Activated B cell treated with CpG ODN at 0.5 μM for 24 hours (primary cell): ENCODE measurements around the gene SPRYD3. TPM values are rescaled to one million over a fixed set of nuclear protein-coding genes. Genes with fewer than 3 reads are reported as not detected.

ENCODE experiments used
- ATAC-seq: fragments of 200-7000 bp; cut with Tn5 transposase; one replicate; pipeline ENCODE4 v1.10.0; 2021; ENCODE audit warnings: low read depth, mild to moderate bottlenecking, moderate library complexity
- CTCF ChIA-PET: fragments of 350-600 bp; sonication (Branson Sonifier 250); formaldehyde crosslinking; loops from one replicate; lab custom pipeline; 2021; ENCODE audit warnings: antibody characterized with exemption; lab: Charles Lee
- POLR2A ChIA-PET: fragments of 350-600 bp; sonication (Branson Sonifier 250); formaldehyde crosslinking; loops from one replicate; lab custom pipeline; 2021; ENCODE audit warnings: antibody characterized with exemption; lab: Charles Lee
- DNase-seq: peaks from one replicate; pipeline ENCODE4 v3.0.0; 2022
- H3K27ac Mint-ChIP-seq: one replicate; pipeline ENCODE4 v1.8.0; 2020; ENCODE audit warnings: mixed read lengths
- H3K27me3 Mint-ChIP-seq: one replicate; pipeline ENCODE4 v1.8.0; 2021; ENCODE audit warnings: mixed read lengths
- H3K36me3 Mint-ChIP-seq: one replicate; pipeline ENCODE4 v1.8.0; 2021; ENCODE audit warnings: low read depth, mixed read lengths
- H3K4me1 Mint-ChIP-seq: one replicate; pipeline ENCODE4 v1.8.0; 2021; ENCODE audit warnings: mixed read lengths
- H3K4me3 Mint-ChIP-seq: one replicate; pipeline ENCODE4 v1.8.0; 2020; ENCODE audit warnings: mild to moderate bottlenecking, mixed read lengths
- H3K9me3 Mint-ChIP-seq: one replicate; pipeline ENCODE4 v1.8.0; 2020; ENCODE audit warnings: mixed read lengths
- CTCF ChIP-seq: fragments of 200-600 bp; IDR thresholded peaks from one replicate; pipeline ENCODE4 v1.8.0; 2022; ENCODE audit warnings: antibody characterized with exemption, mild to moderate bottlenecking
- intact Hi-C: fragments of 100-400 bp; cut with micrococcal nuclease; formaldehyde crosslinking; loops from one replicate; pipeline ENCODE4 v1.15.1; 2024
- total RNA-seq: library from RNA; stranded (reverse); gene quantifications from 2 replicates; pipeline ENCODE4 v1.2.3, GENCODE V29; 2022

Gene SPRYD3
- total RNA-seq, 1 donor from 2014 or later: 33.9 TPM

- H3K36me3 Mint-ChIP-seq: peaks cover 10% of the 10 kb centered on the region
- H3K9me3 Mint-ChIP-seq: no peaks in the 10 kb centered on the region
- ATAC-seq (peak; percentile 86), DNase-seq (peak; percentile 80)
- intact Hi-C loops: loop anchor here (2.0 to 10.0 kb wide), 2 partner anchors 41 to 457 kb away; partner anchors contain the start of genes EIF4B, NPFF and TARBP2
- CTCF ChIA-PET: interaction anchor here (1.1 to 1.4 kb wide), 3 partner anchors 13 to 32 kb away, joined by 3 to 5 read pairs (median 4); partner anchors contain the start of gene SPRYD3
- H3K4me3 Mint-ChIP-seq: peak overlapping the region; percentile 64
- H3K4me1 Mint-ChIP-seq: peaks cover 10% of the 10 kb centered on the region
- H3K27me3 Mint-ChIP-seq: no peaks in the 10 kb centered on the region
- H3K27ac Mint-ChIP-seq: peak overlapping the region; percentile 24
- no peak for TF ChIP-seq CTCF
- POLR2A ChIA-PET: interaction anchor here (1.2 to 2.1 kb wide), 3 partner anchors 8 to 41 kb away, joined by 4 to 19 read pairs (median 11); partner anchors contain the start of genes EIF4B and SPRYD3
Observed at GRCh38 chr12:53047221-53048032, 31.8 kb downstream of the SPRYD3 start.

GRCh38 chr12:53046655-53047220 lies 32.5 kb downstream of the SPRYD3 start:
- Mint-ChIP-seq H3K4me3 (peak overlapping the region; percentile 94), H3K36me3 (peaks cover 16% of the 10 kb centered on the region), H3K9me3 (no peaks in the 10 kb centered on the region), H3K4me1 (peaks cover 10% of the 10 kb centered on the region), H3K27ac (peak overlapping the region; percentile 80), H3K27me3 (no peaks in the 10 kb centered on the region)
- ATAC-seq (peak; percentile 26), DNase-seq (peak; percentile 44)
- no peak for TF ChIP-seq CTCF
- ChIA-PET POLR2A (interaction anchor here (2.1 kb wide), 2 partner anchors 33 to 40 kb away, joined by 11 to 19 read pairs; partner anchors contain the start of genes EIF4B and SPRYD3), CTCF (interaction anchor here (1.1 to 1.4 kb wide), 2 partner anchors 14 to 33 kb away, joined by 3 to 4 read pairs; partner anchors contain the start of gene SPRYD3)
- intact Hi-C loops: loop anchor here (2.0 to 10.0 kb wide), 2 partner anchors 40 to 458 kb away; partner anchors contain the start of genes EIF4B, NPFF and TARBP2

GRCh38 chr12:53045696-53046045 lies 33.5 kb downstream of the SPRYD3 start:
- intact Hi-C loops: loop anchor here (2.0 to 10.0 kb wide), 2 partner anchors 39 to 459 kb away; partner anchors contain the start of genes EIF4B, NPFF and TARBP2
- H3K4me3 Mint-ChIP-seq: peak overlapping the region; percentile 94
- H3K36me3 Mint-ChIP-seq: peaks cover 23% of the 10 kb centered on the region
- no peak for TF ChIP-seq CTCF
- ChIA-PET POLR2A (interaction anchor here (1.8 kb wide), 1 partner anchor 34 kb away, joined by 6 read pairs; the partner anchor contains the start of gene SPRYD3), CTCF (no interaction called here)
- no peaks in the 10 kb centered on the region for H3K27me3 Mint-ChIP-seq
- DNase-seq (no peak), ATAC-seq (no peak)
- H3K9me3 Mint-ChIP-seq: no peaks in the 10 kb centered on the region
- H3K27ac Mint-ChIP-seq: no peak overlapping the region
- H3K4me1 Mint-ChIP-seq: peaks cover 8% of the 10 kb centered on the region

GRCh38 chr12:53044896-53045695 lies 34.1 kb downstream of the SPRYD3 start:
- CTCF ChIA-PET: no interaction called here
- Mint-ChIP-seq H3K27ac (no peak overlapping the region), H3K36me3 (peaks cover 28% of the 10 kb centered on the region), H3K4me3 (peak overlapping the region; percentile 20), H3K4me1 (peaks cover 7% of the 10 kb centered on the region), H3K27me3 (no peaks in the 10 kb centered on the region), H3K9me3 (no peaks in the 10 kb centered on the region)
- intact Hi-C loops: loop anchor here (10.0 kb wide), 1 partner anchor 460 kb away; the partner anchor contains the start of genes NPFF and TARBP2
- ATAC-seq (no peak), DNase-seq (no peak)
- no peak for TF ChIP-seq CTCF
- POLR2A ChIA-PET: interaction anchor here (1.8 kb wide), 1 partner anchor 34 kb away, joined by 6 read pairs; the partner anchor contains the start of gene SPRYD3
